Stimulated activated CD8-positive, alpha-beta memory T cell treated with anti-CD3 and anti-CD28 coated beads, Interleukin-15, amount 100 ng/mL, for 4 hours (primary cell): ENCODE results near the gene SLC39A7.

ENCODE experiments used
- DNase-seq, 2 donors: peaks; one replicate each; pipeline ENCODE4 v3.0.0-alpha.2; 2020; ENCODE audit warnings: low read depth in 2 of 2

Gene SLC39A7

GRCh38 chr6:33170176-33171015, 30.3 kb upstream of the SLC39A7 start:
- DNase-seq = no peak

GRCh38 chr6:33171016-33171879, 29.4 kb upstream of the SLC39A7 start:
- DNase-seq = no peak

GRCh38 chr6:33171880-33172687, 28.6 kb upstream of the SLC39A7 start:
- no peak for DNase-seq

- DNase-seq = no peak
These were observed 27.8 kb upstream of the SLC39A7 start for GRCh38 chr6:33172688-33173534.

- no peak for DNase-seq
These were observed 27.0 kb upstream of the SLC39A7 start for GRCh38 chr6:33173535-33174180.

GRCh38 chr6:33174784-33175183, 25.9 kb upstream of the SLC39A7 start:
- no peak for DNase-seq

- DNase-seq = no peak
These were observed 25.1 kb upstream of the SLC39A7 start for GRCh38 chr6:33175436-33176069.

GRCh38 chr6:33176906-33177305, 23.8 kb upstream of the SLC39A7 start:
- DNase-seq = no peak

- no peak for DNase-seq
These were observed 22.9 kb upstream of the SLC39A7 start for GRCh38 chr6:33177552-33178446.

GRCh38 chr6:33178755-33179475, 21.8 kb upstream of the SLC39A7 start:
- no peak for DNase-seq

- DNase-seq = no peak
These were observed 19.5 kb upstream of the SLC39A7 start for GRCh38 chr6:33181141-33181540.

- DNase-seq = no peak
These were observed 17.5 kb upstream of the SLC39A7 start for GRCh38 chr6:33183071-33183683.

- no peak for DNase-seq
These were observed 15.5 kb upstream of the SLC39A7 start for GRCh38 chr6:33185190-33185589.

GRCh38 chr6:33185654-33186187, 14.9 kb upstream of the SLC39A7 start:
- DNase-seq = no peak

GRCh38 chr6:33187809-33188208, 12.9 kb upstream of the SLC39A7 start:
- DNase-seq = no peak

GRCh38 chr6:33189164-33189563, 11.5 kb upstream of the SLC39A7 start:
- DNase-seq = no peak

- no peak for DNase-seq
These were observed 10.8 kb upstream of the SLC39A7 start for GRCh38 chr6:33189625-33190448.
